K562 (cell line): ENCODE results near the gene MFSD2B. TPM values are rescaled to one million over a fixed set of nuclear protein-coding genes. Genes with fewer than 3 reads are reported as not detected.
A peak's percentile ranks its signal among the peaks of the same experiment; 100 is the strongest.

Experiments
- ARID1B ChIP-seq: fragments of 450-650 bp; IDR thresholded peaks from 2 replicates; pipeline ENCODE4 v1.6.1; 2016; ENCODE audit warnings: antibody characterized with exemption, mild to moderate bottlenecking, inconsistent platforms
- CAMTA2 ChIP-seq: fragments of 250-450 bp; sonication (Bioruptor Pico); conservative IDR thresholded peaks from 2 replicates; pipeline ENCODE4 v1.5.1; 2022
- CBX8 ChIP-seq: fragments of 200-600 bp; sonication (generic); IDR thresholded peaks from 2 replicates; pipeline ENCODE4 v1.6.1; 2012; ENCODE audit warnings: borderline replicate concordance, mixed run types, low read depth, mild to moderate bottlenecking, moderate library complexity, mixed read lengths, low read length, control low read depth, inconsistent platforms; ENCODE audit not compliant: poor library complexity, severe bottlenecking; ENCODE audit errors: extremely low read depth
- CREM ChIP-seq: IDR thresholded peaks from 2 replicates; pipeline ENCODE4 v1.6.1; 2014; ENCODE audit warnings: antibody characterized with exemption, low read depth
- FOXM1 ChIP-seq, 2 experiments: fragments of 450-650 bp in 1 of 2; sonication (generic) in 1 of 2; formaldehyde crosslinking in 1 of 2; IDR thresholded peaks; 2 replicates each; pipeline versions ENCODE4 v1.6.1 to v1.9.0; 2017 to 2022; ENCODE audit warnings: low read depth in 2 of 2, mild to moderate bottlenecking in 2 of 2, missing genetic modification reagents in 1 of 2, moderate library complexity in 1 of 2
- HMG20B ChIP-seq: fragments of 250-450 bp; sonication (Bioruptor Pico); IDR thresholded peaks from 2 replicates; pipeline ENCODE4 v1.5.0; 2021; ENCODE audit warnings: mild to moderate bottlenecking
- IRF2 ChIP-seq: sonication (generic); formaldehyde crosslinking; IDR thresholded peaks from 2 replicates; pipeline ENCODE4 v1.8.1; 2022; ENCODE audit warnings: mild to moderate bottlenecking, missing genetic modification reagents
- MECOM ChIP-seq: fragments of 250-450 bp; sonication (Bioruptor Pico); IDR thresholded peaks from 2 replicates; pipeline ENCODE4 v1.8.0; 2022; ENCODE audit warnings: inconsistent platforms
- MYC ChIP-seq, 2 experiments: fragments of 250-450 bp in 1 of 2; sonication (Bioruptor Pico) in 1 of 2; IDR thresholded peaks; 2 replicates each; pipeline versions ENCODE4 v1.5.1 to v1.6.1; 2012 to 2021; ENCODE audit warnings: low read depth in 2 of 2, borderline replicate concordance in 1 of 2, improper control_type of control experiment in 1 of 2, low read length in 1 of 2, mild to moderate bottlenecking in 1 of 2, moderate library complexity in 1 of 2
- NONO ChIP-seq, 2 experiments: fragments of 200-400 bp in 1 of 2; fragments of 450-650 bp in 1 of 2; formaldehyde crosslinking in 1 of 2; IDR thresholded peaks; 2 replicates each; pipeline ENCODE4 v1.6.1; 2017; ENCODE audit warnings: low read depth in 2 of 2, mild to moderate bottlenecking in 2 of 2, moderate library complexity in 2 of 2, low read length in 1 of 2
- RBM34 ChIP-seq: fragments of 200-400 bp; formaldehyde crosslinking; IDR thresholded peaks from 2 replicates; pipeline ENCODE4 v1.6.1; 2018; ENCODE audit warnings: low read length, borderline replicate concordance; ENCODE audit not compliant: insufficient read depth
- SLC30A9 ChIP-seq: fragments of 250-450 bp; sonication (Bioruptor Pico); IDR thresholded peaks from 2 replicates; pipeline ENCODE4 v1.8.0; 2022; ENCODE audit warnings: mild to moderate bottlenecking, moderate library complexity
- SMARCA4 ChIP-seq: fragments of 450-650 bp; IDR thresholded peaks from 2 replicates; pipeline ENCODE4 v1.6.1; 2016
- YY1 ChIP-seq, 3 experiments: IDR thresholded peaks; 2 replicates each; pipeline ENCODE4 v1.6.1; 2011; ENCODE audit warnings: low read length in 2 of 3, mild to moderate bottlenecking in 2 of 3, moderate library complexity in 2 of 3, borderline replicate concordance in 1 of 3, control low read depth in 1 of 3, low read depth in 1 of 3; ENCODE audit not compliant: insufficient read depth in 3 of 3, insufficient replicate concordance in 2 of 3, control insufficient read depth in 1 of 3, insufficient read length in 1 of 3; ENCODE audit errors: extremely low read depth in 1 of 3
- ZNF282 ChIP-seq: sonication (generic); formaldehyde crosslinking; IDR thresholded peaks from 2 replicates; pipeline ENCODE4 v1.8.1; 2023; ENCODE audit warnings: missing genetic modification reagents
- ZNF444 ChIP-seq: fragments of 250-450 bp; sonication (Bioruptor Pico); IDR thresholded peaks from 2 replicates; pipeline ENCODE4 v1.4.0; 2020; ENCODE audit warnings: mild to moderate bottlenecking, moderate library complexity
- ZNF57 ChIP-seq: fragments of 450-650 bp; formaldehyde crosslinking; IDR thresholded peaks from 2 replicates; pipeline ENCODE4 v1.4.0; 2020; ENCODE audit warnings: mild to moderate bottlenecking, moderate library complexity
- ZNF695 ChIP-seq: fragments of 450-650 bp; formaldehyde crosslinking; IDR thresholded peaks from 2 replicates; pipeline ENCODE4 v1.4.0; 2020; ENCODE audit warnings: mild to moderate bottlenecking, moderate library complexity
- polyA plus RNA-seq, 8 experiments: library from polyadenylated mRNA; depleted of rRNA in 4 of 8; stranded (reverse) in 5 of 8; unstranded in 3 of 8; fragments of >200 nt; fragmentation: Nextera tagmentation in 2 of 8; fragmentation: Illumina TruSeq in 1 of 8; extraction: Ambion mirVana in 2 of 8; extraction: Trizol in 1 of 8; gene quantifications; 2 replicates each; pipeline versions ENCODE4 v1.2.1 to v1.2.3, GENCODE V29; 2011 to 2014; ENCODE audit warnings: inconsistent platforms in 1 of 8, missing spikeins in 1 of 8
- total RNA-seq, 7 experiments: library from RNA; depleted of rRNA in 6 of 7; stranded (reverse); fragments of >200 nt in 6 of 7; fragmentation: Illumina TruSeq in 2 of 7; extraction: Trizol in 2 of 7; gene quantifications; 2 replicates each; pipeline versions ENCODE4 v1.2.1 to v1.2.3, GENCODE V29; 2011 to 2021; ENCODE audit warnings: low replicate concordance in 1 of 7
- TF ChIP-seq, protein P1 (sequence below): sonication (generic); formaldehyde crosslinking; IDR thresholded peaks from 2 replicates; pipeline ENCODE4 v1.9.0; 2022; ENCODE audit warnings: mild to moderate bottlenecking, missing genetic modification reagents
- TF ChIP-seq, protein P2 (sequence below): fragments of 450-650 bp; IDR thresholded peaks from 2 replicates; pipeline ENCODE4 v1.6.1; 2018; ENCODE audit not compliant: partially characterized antibody

MFSD2B gene
- total and polyA plus RNA-seq, 9 of the 15 experiments (the other 6 are each of a cell fraction or from before 2014, with no cell fraction given) = 2.6 to 10.9 (median 6.8) TPM

DNA sequence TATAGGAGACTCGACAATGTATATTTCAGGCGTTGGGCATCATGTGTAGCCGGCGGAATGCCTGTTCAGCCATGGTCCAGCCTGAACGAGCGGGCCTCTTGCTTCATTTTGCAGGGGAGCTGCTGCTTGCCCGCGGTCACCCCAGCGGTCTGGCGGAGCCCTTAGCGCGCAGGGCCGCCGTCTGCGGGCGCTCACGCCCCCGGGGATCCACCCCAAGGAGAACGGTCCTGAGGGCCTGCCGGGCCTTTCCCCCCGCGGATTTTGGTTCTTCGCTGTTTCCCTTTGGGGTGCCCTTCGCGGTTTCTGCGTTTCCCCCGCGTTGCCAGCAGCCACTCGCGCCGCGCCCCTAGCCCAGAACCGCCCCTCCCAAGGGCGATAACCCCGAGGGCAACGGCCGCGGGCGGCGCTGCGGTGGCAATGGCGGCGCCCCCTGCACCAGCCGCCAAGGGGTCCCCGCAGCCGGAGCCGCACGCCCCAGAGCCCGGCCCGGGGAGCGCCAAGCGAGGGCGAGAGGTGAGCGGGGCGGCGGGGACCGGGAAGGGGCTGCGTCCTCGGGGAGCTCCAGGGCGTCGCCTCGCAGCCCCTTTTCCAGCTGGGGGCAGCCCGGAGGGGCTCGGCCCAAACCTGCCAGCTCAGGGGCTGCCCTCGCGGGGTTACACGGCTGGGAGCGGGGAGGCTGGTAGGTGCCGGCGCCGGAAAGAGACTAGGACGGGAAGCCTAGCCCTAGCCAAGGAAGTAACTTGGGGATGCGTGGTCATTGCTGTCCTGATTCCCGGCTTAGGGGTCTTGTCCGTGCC, at the start of gene MFSD2B (continued):
- TF ChIP-seq MECOM (CRISPR knock-in tag) (no peak), YY1 (IDR thresholded peaks at IDR 0.05; ENCODE audit: borderline replicate concordance in 1 of 3, control insufficient read depth in 1 of 3, extremely low read depth in 1 of 3, insufficient read depth in 3 of 3, insufficient read length in 1 of 3, insufficient replicate concordance in 2 of 3, low read depth in 1 of 3, low read length in 2 of 3) (peak; percentile 63 to 90 (median 77)), ZNF444 (no peak), SLC30A9 (CRISPR knock-in tag) (0 out of 2 replicates have a peak, but pooled peaks have one; percentile 62), FOXM1 (IDR thresholded peaks at IDR 0.05; ENCODE audit: low read depth) (no peak), FOXM1 (CRISPR knock-in tag; IDR thresholded peaks at IDR 0.05; ENCODE audit: low read depth) (0 out of 2 replicates have a peak, but pooled peaks have one; percentile 40), CREM (no peak), ZNF57 (CRISPR knock-in tag) (no peak), HMG20B (CRISPR knock-in tag) (no peak), CBX8 (no peak), SMARCA4 (no peak), IRF2 (no peak), NONO (IDR thresholded peaks at IDR 0.05; ENCODE audit: low read depth in 2 of 2, low read length in 1 of 2) (peak; percentile 46 to 74; a peak in 3 of 4 replicates), RBM34 (no peak), MYC (IDR thresholded peaks at IDR 0.05; ENCODE audit: low read depth, low read length) (peak; percentile 34; the same call in 1 of the 2 replicates), MYC (CRISPR knock-in tag; IDR thresholded peaks at IDR 0.05; ENCODE audit: borderline replicate concordance, low read depth) (0 out of 2 replicates have a peak, but pooled peaks have one; percentile 43), CAMTA2 (CRISPR knock-in tag) (no peak), ZNF282 (CRISPR knock-in tag) (no peak), ARID1B (no peak), ZNF695 (CRISPR knock-in tag) (no peak)
- TF ChIP-seq, protein P1, sequence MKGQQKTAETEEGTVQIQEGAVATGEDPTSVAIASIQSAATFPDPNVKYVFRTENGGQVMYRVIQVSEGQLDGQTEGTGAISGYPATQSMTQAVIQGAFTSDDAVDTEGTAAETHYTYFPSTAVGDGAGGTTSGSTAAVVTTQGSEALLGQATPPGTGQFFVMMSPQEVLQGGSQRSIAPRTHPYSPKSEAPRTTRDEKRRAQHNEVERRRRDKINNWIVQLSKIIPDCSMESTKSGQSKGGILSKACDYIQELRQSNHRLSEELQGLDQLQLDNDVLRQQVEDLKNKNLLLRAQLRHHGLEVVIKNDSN (CRISPR knock-in tag) = no peak
- TF ChIP-seq, protein P2, sequence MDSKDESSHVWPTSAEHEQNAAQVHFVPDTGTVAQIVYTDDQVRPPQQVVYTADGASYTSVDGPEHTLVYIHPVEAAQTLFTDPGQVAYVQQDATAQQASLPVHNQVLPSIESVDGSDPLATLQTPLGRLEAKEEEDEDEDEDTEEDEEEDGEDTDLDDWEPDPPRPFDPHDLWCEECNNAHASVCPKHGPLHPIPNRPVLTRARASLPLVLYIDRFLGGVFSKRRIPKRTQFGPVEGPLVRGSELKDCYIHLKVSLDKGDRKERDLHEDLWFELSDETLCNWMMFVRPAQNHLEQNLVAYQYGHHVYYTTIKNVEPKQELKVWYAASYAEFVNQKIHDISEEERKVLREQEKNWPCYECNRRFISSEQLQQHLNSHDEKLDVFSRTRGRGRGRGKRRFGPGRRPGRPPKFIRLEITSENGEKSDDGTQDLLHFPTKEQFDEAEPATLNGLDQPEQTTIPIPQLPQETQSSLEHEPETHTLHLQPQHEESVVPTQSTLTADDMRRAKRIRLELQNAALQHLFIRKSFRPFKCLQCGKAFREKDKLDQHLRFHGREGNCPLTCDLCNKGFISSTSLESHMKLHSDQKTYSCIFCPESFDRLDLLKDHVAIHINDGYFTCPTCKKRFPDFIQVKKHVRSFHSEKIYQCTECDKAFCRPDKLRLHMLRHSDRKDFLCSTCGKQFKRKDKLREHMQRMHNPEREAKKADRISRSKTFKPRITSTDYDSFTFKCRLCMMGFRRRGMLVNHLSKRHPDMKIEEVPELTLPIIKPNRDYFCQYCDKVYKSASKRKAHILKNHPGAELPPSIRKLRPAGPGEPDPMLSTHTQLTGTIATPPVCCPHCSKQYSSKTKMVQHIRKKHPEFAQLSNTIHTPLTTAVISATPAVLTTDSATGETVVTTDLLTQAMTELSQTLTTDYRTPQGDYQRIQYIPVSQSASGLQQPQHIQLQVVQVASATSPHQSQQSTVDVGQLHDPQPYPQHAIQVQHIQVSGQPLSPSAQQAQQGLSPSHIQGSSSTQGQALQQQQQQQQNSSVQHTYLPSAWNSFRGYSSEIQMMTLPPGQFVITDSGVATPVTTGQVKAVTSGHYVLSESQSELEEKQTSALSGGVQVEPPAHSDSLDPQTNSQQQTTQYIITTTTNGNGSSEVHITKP = peak; percentile 17
